Embryonic facial prominence (tissue), 1 donor: Measurements from ENCODE around the gene PBX1.

Source experiments
- DNase-seq: peaks from one replicate; pipeline ENCODE4 v3.0.0-alpha.2; 2016; ENCODE audit errors: extremely low spot score

The PBX1 gene

GRCh38 chr1:164617377-164618201, 58.6 kb downstream of the PBX1 start:
- no peak for DNase-seq

GRCh38 chr1:164618202-164618564, 59.2 kb downstream of the PBX1 start:
- no peak for DNase-seq

GRCh38 chr1:164619006-164619784, 60.2 kb downstream of the PBX1 start:
- DNase-seq, result no peak

- no peak for DNase-seq
Observed at GRCh38 chr1:164622068-164622845, 63.3 kb downstream of the PBX1 start.

- DNase-seq, result no peak
Observed at GRCh38 chr1:164623805-164624204, 64.8 kb downstream of the PBX1 start.

- no peak for DNase-seq
Observed at GRCh38 chr1:164624400-164624799, 65.4 kb downstream of the PBX1 start.

GRCh38 chr1:164625004-164625617, 66.1 kb downstream of the PBX1 start:
- no peak for DNase-seq

GRCh38 chr1:164628772-164629171, 69.8 kb downstream of the PBX1 start:
- no peak for DNase-seq

- no peak for DNase-seq
Observed at GRCh38 chr1:164629971-164630370, 71.0 kb downstream of the PBX1 start.

- no peak for DNase-seq
Observed at GRCh38 chr1:164630626-164631396, 71.8 kb downstream of the PBX1 start.

- no peak for DNase-seq
Observed at GRCh38 chr1:164631751-164632150, 72.8 kb downstream of the PBX1 start.

- DNase-seq, result no peak
Observed at GRCh38 chr1:164633997-164634396, 75.0 kb downstream of the PBX1 start.

GRCh38 chr1:164635059-164635802, 76.2 kb downstream of the PBX1 start:
- no peak for DNase-seq

- no peak for DNase-seq
Observed at GRCh38 chr1:164635803-164636731, 77.1 kb downstream of the PBX1 start.

GRCh38 chr1:164636757-164637156, 77.8 kb downstream of the PBX1 start:
- no peak for DNase-seq

GRCh38 chr1:164637461-164638375, 78.7 kb downstream of the PBX1 start:
- DNase-seq, result no peak

- no peak for DNase-seq
Observed at GRCh38 chr1:164638492-164639202, 79.7 kb downstream of the PBX1 start.
